Skeletal muscle satellite cell (primary cell): ENCODE results near the gene RAD9A.

Experiments used
- H3K27me3 ChIP-seq: 2 replicates; pipeline ENCODE4 v1.7.0; 2013; ENCODE audit warnings: low read length; ENCODE audit not compliant: control insufficient read depth, insufficient read depth
- H3K36me3 ChIP-seq: 2 replicates; pipeline ENCODE4 v1.7.0; 2013; ENCODE audit warnings: mild to moderate bottlenecking, control low read depth, low read length; ENCODE audit not compliant: insufficient read depth
- H3K4me1 ChIP-seq: 2 replicates; pipeline ENCODE4 v1.7.0; 2013; ENCODE audit warnings: low read length; ENCODE audit not compliant: control insufficient read depth, insufficient read depth
- H3K4me2 ChIP-seq: 2 replicates; pipeline ENCODE4 v1.7.0; 2013; ENCODE audit warnings: mild to moderate bottlenecking, low read length
- H3K4me3 ChIP-seq: 2 replicates; pipeline ENCODE4 v1.7.0; 2013; ENCODE audit warnings: low read length
- H3K9ac ChIP-seq: 2 replicates; pipeline ENCODE4 v1.7.0; 2013; ENCODE audit warnings: mild to moderate bottlenecking, low read depth, low read length, moderate library complexity
- H3K9me3 ChIP-seq: replicated peaks from 2 replicates; pipeline ENCODE4 v1.7.0; 2013; ENCODE audit warnings: mild to moderate bottlenecking, control low read depth, low read length

The RAD9A gene

DNA sequence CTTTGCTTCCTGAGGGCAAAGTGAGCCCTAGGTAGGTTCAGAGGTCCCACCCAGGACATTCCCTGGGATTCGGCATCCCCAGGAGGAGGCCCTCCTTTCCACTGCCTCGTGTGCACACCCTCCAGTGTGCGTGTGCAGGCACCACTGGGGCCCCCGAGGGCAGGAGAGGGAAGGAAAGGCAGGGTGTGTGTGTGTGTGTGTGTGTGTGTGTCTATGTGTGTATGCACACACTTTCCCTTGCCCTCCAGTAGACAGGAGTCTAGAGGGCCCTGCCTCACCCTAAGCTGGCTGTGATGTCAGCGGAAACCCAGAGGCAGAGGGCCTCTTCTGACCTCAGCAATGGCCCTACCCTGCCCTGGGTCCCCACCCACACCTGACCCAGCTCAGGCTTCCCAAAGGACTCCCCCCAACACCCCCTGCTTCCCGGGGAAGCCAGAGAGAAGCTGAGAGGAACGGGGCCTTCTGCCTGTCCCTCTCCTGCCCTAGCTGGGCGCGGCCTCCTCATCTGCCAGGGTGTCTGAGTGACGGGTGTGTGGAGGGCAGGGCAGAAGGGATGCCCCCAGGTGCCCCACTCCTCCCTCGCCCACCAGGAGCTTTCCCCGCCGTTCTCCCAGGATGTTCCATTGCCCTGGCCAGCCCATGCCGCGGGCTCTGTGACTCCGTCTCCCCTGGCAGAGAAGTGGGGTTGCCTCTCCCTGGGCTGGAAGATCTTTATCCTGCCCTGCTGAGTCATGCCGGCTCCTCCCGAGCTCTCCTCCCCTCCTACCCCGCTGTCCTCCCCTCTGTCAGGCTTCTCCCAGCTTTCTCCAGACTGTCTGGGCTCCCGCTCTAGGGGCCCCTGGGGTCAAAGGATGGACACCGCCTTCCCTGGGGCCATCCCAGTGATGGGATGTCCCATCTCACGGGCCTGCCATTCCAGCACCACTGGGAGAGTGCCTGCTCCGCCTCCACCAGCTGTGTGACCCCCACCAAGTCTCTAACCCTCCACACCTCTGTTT lies 12.4 kb upstream of the RAD9A start:
- no peaks in the 10 kb centered on the region for H3K27me3 ChIP-seq
- H3K4me3 ChIP-seq = no peak overlapping the region
- peaks cover 54% of the 10 kb centered on the region for H3K4me1 ChIP-seq
- H3K9me3 ChIP-seq = no peaks in the 10 kb centered on the region
- no peaks in the 10 kb centered on the region for H3K36me3 ChIP-seq
- H3K4me2 ChIP-seq = peak overlapping the region; percentile 36
- H3K9ac ChIP-seq = peak overlapping the region; percentile 39

- H3K4me2 ChIP-seq = no peak overlapping the region
- H3K4me3 ChIP-seq = no peak overlapping the region
- H3K9me3 ChIP-seq = no peaks in the 10 kb centered on the region
- H3K36me3 ChIP-seq = no peaks in the 10 kb centered on the region
- H3K27me3 ChIP-seq = no peaks in the 10 kb centered on the region
- H3K9ac ChIP-seq = no peak overlapping the region
- peaks cover 46% of the 10 kb centered on the region for H3K4me1 ChIP-seq
These were observed 10.4 kb upstream of the RAD9A start for GRCh38 chr11:67381244-67381972.

GRCh38 chr11:67382276-67383136 lies 9.3 kb upstream of the RAD9A start:
- H3K9me3 ChIP-seq = no peaks in the 10 kb centered on the region

GRCh38 chr11:67384851-67385366 lies 6.9 kb upstream of the RAD9A start:
- H3K4me1 ChIP-seq = peaks cover 17% of the 10 kb centered on the region
- peak overlapping the region; percentile 4 for H3K4me3 ChIP-seq
- no peak overlapping the region for H3K9ac ChIP-seq
- H3K36me3 ChIP-seq = no peaks in the 10 kb centered on the region
- no peaks in the 10 kb centered on the region for H3K27me3 ChIP-seq
- no peaks in the 10 kb centered on the region for H3K9me3 ChIP-seq
- peak overlapping the region; percentile 51 for H3K4me2 ChIP-seq

More at GRCh38 chr11:67382276-67383136, 9.3 kb upstream of the RAD9A start:
- Histone ChIP-seq H3K27me3 (no peaks in the 10 kb centered on the region), H3K4me2 (no peak overlapping the region), H3K4me1 (peaks cover 38% of the 10 kb centered on the region), H3K4me3 (no peak overlapping the region), H3K36me3 (no peaks in the 10 kb centered on the region), H3K9ac (no peak overlapping the region)

- Histone ChIP-seq H3K4me2 (no peak overlapping the region), H3K9me3 (no peaks in the 10 kb centered on the region), H3K9ac (no peak overlapping the region), H3K36me3 (no peaks in the 10 kb centered on the region), H3K4me3 (no peak overlapping the region), H3K27me3 (no peaks in the 10 kb centered on the region), H3K4me1 (peaks cover 22% of the 10 kb centered on the region)
These were observed 4.7 kb upstream of the RAD9A start for GRCh38 chr11:67387069-67387468.

GRCh38 chr11:67387518-67387917 lies 4.3 kb upstream of the RAD9A start:
- H3K4me2 ChIP-seq = no peak overlapping the region
- H3K27me3 ChIP-seq = no peaks in the 10 kb centered on the region
- no peak overlapping the region for H3K9ac ChIP-seq
- H3K36me3 ChIP-seq = no peaks in the 10 kb centered on the region
- no peaks in the 10 kb centered on the region for H3K9me3 ChIP-seq
- H3K4me1 ChIP-seq = peaks cover 22% of the 10 kb centered on the region
- no peak overlapping the region for H3K4me3 ChIP-seq

DNA sequence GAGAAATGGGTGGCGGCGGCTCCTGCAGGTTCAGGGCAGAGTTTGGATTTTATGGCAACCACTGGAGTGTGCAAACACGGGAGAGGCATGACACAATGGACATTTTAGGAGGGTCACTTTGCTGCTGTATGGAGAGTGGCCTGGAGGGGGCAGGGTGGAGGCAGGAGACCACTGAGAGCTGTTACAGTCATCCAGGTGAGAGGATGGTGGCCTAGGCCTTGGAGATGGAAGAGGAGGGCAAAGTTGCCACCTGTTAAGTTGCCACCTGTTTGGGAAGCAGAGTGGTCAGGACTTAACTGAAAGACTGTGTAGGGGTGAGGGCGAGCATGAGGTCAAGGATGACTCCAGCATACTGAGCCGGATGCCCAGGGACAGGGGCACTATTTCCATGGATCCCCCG lies 2.3 kb upstream of the RAD9A start:
- Histone ChIP-seq H3K9ac (no peak overlapping the region), H3K9me3 (no peaks in the 10 kb centered on the region), H3K4me1 (peaks cover 22% of the 10 kb centered on the region), H3K36me3 (no peaks in the 10 kb centered on the region), H3K27me3 (no peaks in the 10 kb centered on the region), H3K4me2 (no peak overlapping the region), H3K4me3 (no peak overlapping the region)

DNA sequence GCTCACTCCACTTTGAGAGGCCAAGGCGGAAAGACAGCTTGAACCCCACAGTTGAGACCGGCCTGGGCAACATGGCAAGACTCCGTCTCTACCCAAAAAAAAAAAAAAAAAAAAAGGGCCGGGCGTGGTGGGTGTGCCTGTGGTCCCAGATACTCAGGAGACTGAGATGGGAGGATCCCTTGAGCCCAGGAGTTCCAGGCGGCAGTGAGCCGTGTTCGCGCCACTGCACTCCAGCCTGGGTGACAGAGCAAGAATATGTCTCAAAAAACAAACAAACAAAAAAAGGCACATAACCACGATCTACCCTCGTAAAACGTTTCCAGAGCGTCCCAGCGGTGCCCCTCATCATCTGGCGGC lies 861 bp upstream of the RAD9A start:
- Histone ChIP-seq H3K4me2 (peak overlapping the region; percentile 98), H3K4me3 (peak overlapping the region; percentile 92), H3K9me3 (no peaks in the 10 kb centered on the region), H3K36me3 (peaks cover 7% of the 10 kb centered on the region), H3K4me1 (peaks cover 11% of the 10 kb centered on the region), H3K9ac (peak overlapping the region; percentile 97), H3K27me3 (no peaks in the 10 kb centered on the region)

DNA sequence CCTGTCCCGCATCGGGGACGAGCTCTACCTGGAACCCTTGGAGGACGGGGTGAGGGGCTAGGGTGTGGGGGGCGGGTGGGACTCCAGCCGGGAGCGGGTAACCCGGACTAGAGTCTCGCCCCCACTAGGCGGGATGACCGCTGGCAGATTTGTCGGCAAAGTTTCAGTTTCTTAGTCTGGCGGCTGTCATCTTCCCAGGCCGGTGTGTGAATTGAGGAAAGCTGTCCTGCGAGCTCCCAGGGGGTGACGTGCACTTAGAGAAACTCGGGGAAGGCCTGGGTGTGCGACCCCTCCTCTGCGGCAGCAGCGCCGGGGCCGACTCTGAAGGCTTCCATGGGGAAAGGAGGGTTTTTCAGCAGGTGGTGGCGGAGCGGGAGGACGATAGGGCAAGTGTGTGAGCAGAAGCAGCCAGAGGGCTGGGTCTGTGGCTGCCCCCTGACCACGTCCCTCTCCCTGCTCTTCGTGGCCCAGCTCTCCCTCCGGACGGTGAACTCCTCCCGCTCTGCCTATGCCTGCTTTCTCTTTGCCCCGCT lies 463 bp downstream of the RAD9A start:
- Histone ChIP-seq H3K9ac (peak overlapping the region; percentile 97), H3K36me3 (peaks cover 12% of the 10 kb centered on the region), H3K27me3 (no peaks in the 10 kb centered on the region), H3K4me1 (peaks cover 11% of the 10 kb centered on the region), H3K9me3 (no peaks in the 10 kb centered on the region), H3K4me2 (peak overlapping the region; percentile 98), H3K4me3 (peak overlapping the region; percentile 92)

- Histone ChIP-seq H3K4me3 (no peak overlapping the region), H3K4me1 (peaks cover 11% of the 10 kb centered on the region), H3K36me3 (peaks cover 24% of the 10 kb centered on the region), H3K9ac (no peak overlapping the region), H3K4me2 (no peak overlapping the region), H3K27me3 (no peaks in the 10 kb centered on the region), H3K9me3 (no peaks in the 10 kb centered on the region)
These were observed 1.7 kb downstream of the RAD9A start for GRCh38 chr11:67393437-67393836.
